Fibroblast of skin of left quadriceps (primary cell): ENCODE measurements around the gene CFAP46.
A peak's percentile ranks its signal among the peaks of the same experiment; 100 is the strongest.
"Not testable (repeated sequence)": the region's sequence is repeated elsewhere in the genome, so short reads cannot be mapped to it uniquely, and the experiment has no call there.

Experiments
- DNase-seq, 2 experiments: peaks; one replicate each; pipeline ENCODE4 v3.0.0-alpha.2; 2013; ENCODE audit warnings: low read depth in 2 of 2

The CFAP46 gene

GRCh38 chr10:132808383-132809231 lies 133.8 kb downstream of the CFAP46 start:
- DNase-seq, result no peak

- no peak for DNase-seq
Measured at GRCh38 chr10:132807621-132808049, 134.7 kb downstream of the CFAP46 start.

GRCh38 chr10:132806561-132807003 lies 135.8 kb downstream of the CFAP46 start:
- no peak for DNase-seq

- peak in 1 of 2 experiments; percentile 5 for DNase-seq
Measured at GRCh38 chr10:132806110-132806509, 136.3 kb downstream of the CFAP46 start.

GRCh38 chr10:132805599-132805998 lies 136.8 kb downstream of the CFAP46 start:
- DNase-seq, result no peak

- no peak for DNase-seq
Measured at GRCh38 chr10:132804785-132805426, 137.5 kb downstream of the CFAP46 start.

- DNase-seq, result no peak
Measured at GRCh38 chr10:132804287-132804686, 138.1 kb downstream of the CFAP46 start.

GRCh38 chr10:132803416-132804210 lies 138.8 kb downstream of the CFAP46 start:
- DNase-seq, result no peak

- no peak for DNase-seq
Measured at GRCh38 chr10:132802694-132803320, 139.6 kb downstream of the CFAP46 start.

- no peak for DNase-seq
Measured at GRCh38 chr10:132802048-132802447, 140.3 kb downstream of the CFAP46 start.

GRCh38 chr10:132799865-132800264 lies 142.5 kb downstream of the CFAP46 start:
- DNase-seq, result no peak

GRCh38 chr10:132798876-132799275 lies 143.5 kb downstream of the CFAP46 start:
- DNase-seq, result no peak

- no peak for DNase-seq
Measured at GRCh38 chr10:132798403-132798802, 144.0 kb downstream of the CFAP46 start.

GRCh38 chr10:132797986-132798385 lies 144.4 kb downstream of the CFAP46 start:
- not testable (repeated sequence) for DNase-seq

- no peak for DNase-seq
Measured at GRCh38 chr10:132796846-132797245, 145.5 kb downstream of the CFAP46 start.

- DNase-seq, result peak in 1 of 2 experiments; percentile 5
Measured at GRCh38 chr10:132793871-132794849, 148.2 kb downstream of the CFAP46 start.

- DNase-seq, result no peak
Measured at GRCh38 chr10:132793213-132793612, 149.2 kb downstream of the CFAP46 start.

GRCh38 chr10:132792796-132793195 lies 149.6 kb downstream of the CFAP46 start:
- no peak for DNase-seq

- DNase-seq, result not testable (repeated sequence)
Measured at GRCh38 chr10:132792099-132792498, 150.3 kb downstream of the CFAP46 start.
